Measurements from ENCODE around the gene RIT2. TPM values are rescaled to one million over a fixed set of nuclear protein-coding genes. Genes with fewer than 3 reads are reported as not detected.
A peak's percentile ranks its signal among the peaks of the same experiment; 100 is the strongest.

RIT2 gene
- polyA plus RNA-seq, 4 donors: 0.27 TPM; not detected in 3

DNA sequence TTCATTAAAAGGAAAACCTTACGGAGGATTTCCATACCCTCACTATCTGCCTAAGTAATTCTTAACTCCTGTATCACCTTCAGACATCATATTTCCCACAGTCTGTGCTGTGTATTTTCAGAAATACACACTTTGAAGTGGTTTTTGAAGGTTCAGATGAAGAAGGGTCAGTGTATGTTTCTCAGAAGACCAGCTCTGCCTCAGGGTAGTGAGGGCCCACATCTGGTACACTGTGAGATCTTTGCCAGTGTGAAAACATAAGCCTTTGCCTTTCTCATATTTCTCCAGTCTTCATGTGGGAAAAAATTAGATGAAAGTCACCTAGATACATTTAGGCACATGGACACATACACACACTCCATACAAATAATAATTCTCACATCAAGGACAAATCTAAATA lies 408.4 kb downstream of the RIT2 start:
- DNase-seq: no peak
- FAIRE-seq: no peak
- no peaks in the 10 kb centered on the region for H3K4me1 ChIP-seq (ENCODE audit: control insufficient read depth in 3 of 3, insufficient read depth in 2 of 3, low read depth in 1 of 3, low read length in 2 of 3)
- H3K27ac ChIP-seq (ENCODE audit: low read depth in 1 of 3, low read length in 2 of 3): no peak overlapping the region
- no peaks in the 10 kb centered on the region for H3K36me3 ChIP-seq (ENCODE audit: control insufficient read depth in 3 of 3, insufficient read depth in 2 of 3, low read depth in 1 of 3, low read length in 3 of 3)
- H3K4me3 ChIP-seq (ENCODE audit: low read depth in 1 of 3, low read length in 3 of 3): no peak overlapping the region
- H3K9me3 ChIP-seq (ENCODE audit: control insufficient read depth in 2 of 2, insufficient read depth in 1 of 2, low read depth in 1 of 2, low read length in 1 of 2): no peaks in the 10 kb centered on the region
- H3K27me3 ChIP-seq (ENCODE audit: control insufficient read depth in 3 of 3, insufficient read depth in 3 of 3, low read length in 3 of 3): no peaks in the 10 kb centered on the region
- WGBS, 3 donors: 74 to 96% (median 92%) methylated on average over 1 of the region's 1 CpG

DNA sequence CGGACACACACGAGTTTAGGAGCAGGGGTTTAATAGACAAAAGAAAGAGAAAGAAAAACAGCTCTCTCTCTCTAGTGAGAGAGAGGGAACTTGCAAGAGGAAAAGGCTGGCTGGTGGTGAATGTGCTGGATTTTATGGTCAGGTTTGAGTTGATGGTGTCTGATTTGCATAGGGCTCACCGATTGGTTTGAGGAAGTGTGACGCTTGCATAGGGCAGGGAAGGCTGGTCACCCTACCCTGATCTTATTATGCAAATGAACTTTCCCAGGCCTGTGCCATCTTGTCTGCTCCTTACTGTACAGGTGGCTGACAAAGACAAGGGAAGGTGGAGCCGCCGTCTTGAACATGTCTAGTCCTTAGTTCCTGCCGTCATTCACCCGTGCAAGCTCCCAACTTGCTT lies 408.9 kb downstream of the RIT2 start:
- H3K27me3 ChIP-seq (ENCODE audit: control insufficient read depth in 3 of 3, insufficient read depth in 3 of 3, low read length in 3 of 3): no peaks in the 10 kb centered on the region
- H3K9me3 ChIP-seq (ENCODE audit: control insufficient read depth in 2 of 2, insufficient read depth in 1 of 2, low read depth in 1 of 2, low read length in 1 of 2): no peaks in the 10 kb centered on the region
- no peaks in the 10 kb centered on the region for H3K36me3 ChIP-seq (ENCODE audit: control insufficient read depth in 3 of 3, insufficient read depth in 2 of 3, low read depth in 1 of 3, low read length in 3 of 3)
- no peak overlapping the region for H3K27ac ChIP-seq (ENCODE audit: low read depth in 1 of 3, low read length in 2 of 3)
- FAIRE-seq (no peak), DNase-seq (peak; percentile 3 to 6)
- no peaks in the 10 kb centered on the region for H3K4me1 ChIP-seq (ENCODE audit: control insufficient read depth in 3 of 3, insufficient read depth in 2 of 3, low read depth in 1 of 3, low read length in 2 of 3)
- WGBS, 3 donors: 55 to 67% (median 61%) methylated on average over 8 of the region's 8 CpGs
- H3K4me3 ChIP-seq (ENCODE audit: low read depth in 1 of 3, low read length in 3 of 3): no peak overlapping the region

DNA sequence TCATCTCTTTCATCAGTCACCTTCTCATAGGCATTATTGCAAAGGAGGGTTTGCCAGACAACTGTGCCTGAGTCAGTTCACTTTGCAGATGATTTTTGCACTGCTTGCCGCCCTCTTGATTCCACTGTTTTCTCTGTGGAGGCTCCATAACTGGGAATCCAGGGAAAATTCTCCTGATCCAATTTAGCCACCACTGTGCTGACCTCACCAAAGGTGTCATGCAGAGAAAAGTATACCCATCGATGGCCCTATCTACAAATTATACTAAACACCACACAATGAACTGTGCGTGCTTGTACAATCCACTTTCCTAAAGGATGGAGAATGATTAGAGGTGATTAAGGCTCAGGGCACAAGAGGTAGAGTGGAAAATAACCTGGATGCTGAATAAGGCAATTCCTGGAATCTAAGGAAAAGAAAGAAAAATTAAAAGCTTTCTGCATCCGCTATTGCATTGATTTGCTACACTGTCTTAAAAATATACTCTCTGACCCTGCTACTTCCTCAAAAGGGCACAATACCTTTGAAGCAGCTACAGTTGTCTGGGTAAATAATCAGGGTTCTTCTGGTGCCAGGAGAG lies 409.4 kb downstream of the RIT2 start:
- no peaks in the 10 kb centered on the region for H3K9me3 ChIP-seq (ENCODE audit: control insufficient read depth in 2 of 2, insufficient read depth in 1 of 2, low read depth in 1 of 2, low read length in 1 of 2)
- no peak overlapping the region for H3K27ac ChIP-seq (ENCODE audit: low read depth in 1 of 3, low read length in 2 of 3)
- no peak for DNase-seq
- H3K4me3 ChIP-seq (ENCODE audit: low read depth in 1 of 3, low read length in 3 of 3): no peak overlapping the region
- H3K36me3 ChIP-seq (ENCODE audit: control insufficient read depth in 3 of 3, insufficient read depth in 2 of 3, low read depth in 1 of 3, low read length in 3 of 3): no peaks in the 10 kb centered on the region
- FAIRE-seq: no peak
- H3K27me3 ChIP-seq (ENCODE audit: control insufficient read depth in 3 of 3, insufficient read depth in 3 of 3, low read length in 3 of 3): no peaks in the 10 kb centered on the region
- H3K4me1 ChIP-seq (ENCODE audit: control insufficient read depth in 3 of 3, insufficient read depth in 2 of 3, low read depth in 1 of 3, low read length in 2 of 3): no peaks in the 10 kb centered on the region
- 84 to 90% (median 90%) methylated on average over 4 of the region's 4 CpGs for WGBS, 3 donors

Other genes with a start within 250 kb of the RIT2 start
- gene SYT4, start 161.8 kb upstream of the RIT2 start, polyA plus RNA-seq: 1 to 10 TPM in 2 of 4 donors, not detected in 2; 1.7 to 2.3 TPM